Muscle layer of duodenum (tissue), 2 donors: Measurements from ENCODE around the gene ACADS.

Experiments used
- H3K27ac ChIP-seq: one replicate; pipeline ENCODE4 v1.7.0; 2013; ENCODE audit warnings: mild to moderate bottlenecking, low read length
- H3K27me3 ChIP-seq: one replicate; pipeline ENCODE4 v1.7.0; 2013; ENCODE audit warnings: low read depth, mild to moderate bottlenecking, control low read depth, low read length
- H3K36me3 ChIP-seq, 2 donors: one replicate each; pipeline ENCODE4 v1.7.0; 2013; ENCODE audit warnings: low read length in 2 of 2, control low read depth in 1 of 2, mild to moderate bottlenecking in 1 of 2; ENCODE audit not compliant: insufficient read depth in 2 of 2, control insufficient read depth in 1 of 2
- H3K4me1 ChIP-seq, 2 donors: one replicate each; pipeline ENCODE4 v1.7.0; 2013; ENCODE audit warnings: low read length in 2 of 2, mild to moderate bottlenecking in 2 of 2, control low read depth in 1 of 2, moderate library complexity in 1 of 2; ENCODE audit not compliant: insufficient read depth in 2 of 2, control insufficient read depth in 1 of 2
- H3K4me3 ChIP-seq, 2 donors: one replicate each; pipeline ENCODE4 v1.7.0; 2013; ENCODE audit warnings: low read length in 2 of 2, low read depth in 1 of 2, mild to moderate bottlenecking in 1 of 2
- H3K9me3 ChIP-seq, 2 donors: one replicate each; pipeline ENCODE4 v1.7.0; 2013; ENCODE audit warnings: low read length in 2 of 2, control low read depth in 1 of 2, mild to moderate bottlenecking in 1 of 2; ENCODE audit not compliant: control insufficient read depth in 1 of 2
- donor health status: healthy.

Gene ACADS

DNA sequence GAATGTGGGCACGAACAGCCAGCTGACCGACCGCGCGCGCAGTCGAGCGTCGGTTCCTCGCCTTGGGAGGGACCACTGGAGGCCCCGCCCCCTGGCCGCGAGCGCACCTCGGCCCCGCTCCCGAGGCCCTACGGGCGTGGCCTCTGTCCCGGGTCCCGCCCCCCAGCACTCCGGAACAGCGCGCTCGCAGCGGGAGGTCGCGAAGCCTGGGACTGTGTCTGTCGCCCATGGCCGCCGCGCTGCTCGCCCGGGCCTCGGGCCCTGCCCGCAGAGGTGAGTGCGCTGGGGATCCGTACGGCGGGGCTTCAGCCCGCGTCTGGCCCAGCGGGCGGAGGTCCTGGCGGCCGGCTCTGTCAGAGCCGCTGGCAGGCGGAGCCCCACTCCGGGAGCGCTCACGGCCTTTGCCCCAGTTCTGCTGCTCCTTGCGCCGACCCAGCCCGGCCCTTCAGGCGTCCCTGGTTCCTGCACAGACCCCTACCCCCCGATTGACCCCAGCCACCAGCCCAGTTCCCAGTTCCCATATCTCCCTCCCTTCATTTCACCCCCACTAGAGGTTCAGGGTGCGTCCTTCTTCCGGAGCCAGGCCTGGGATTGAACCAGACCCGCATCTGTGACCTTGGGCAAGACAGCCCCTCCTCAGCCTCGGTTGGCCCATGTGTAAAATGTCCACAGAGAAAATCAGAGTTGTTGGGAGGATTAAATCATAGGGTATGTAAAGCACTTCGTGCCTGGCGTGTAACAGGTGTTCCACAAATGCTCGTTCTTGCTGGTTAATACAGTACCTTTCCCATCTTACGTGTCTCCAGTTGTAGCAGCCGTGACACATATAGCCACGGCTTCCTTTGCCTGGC lies at the start of gene ACADS:
TSS of gene ACADS (plus strand) at position 168 of the 851 bp plus-strand sequence. CDS start at position 228, 60 bp downstream.
- H3K4me3 ChIP-seq = peak within 1 kb of the TSS; percentile 79 to 83
- H3K27me3 ChIP-seq = no peaks in the 10 kb centered on the region
- peak within 1 kb of the TSS; percentile 47 for H3K27ac ChIP-seq
- peaks cover 0 to 16% of the 10 kb centered on the region in 2 donors for H3K4me1 ChIP-seq
- no peaks in the 10 kb centered on the region for H3K9me3 ChIP-seq
- H3K36me3 ChIP-seq = peaks cover 27 to 50% of the 10 kb centered on the region in 2 donors

DNA sequence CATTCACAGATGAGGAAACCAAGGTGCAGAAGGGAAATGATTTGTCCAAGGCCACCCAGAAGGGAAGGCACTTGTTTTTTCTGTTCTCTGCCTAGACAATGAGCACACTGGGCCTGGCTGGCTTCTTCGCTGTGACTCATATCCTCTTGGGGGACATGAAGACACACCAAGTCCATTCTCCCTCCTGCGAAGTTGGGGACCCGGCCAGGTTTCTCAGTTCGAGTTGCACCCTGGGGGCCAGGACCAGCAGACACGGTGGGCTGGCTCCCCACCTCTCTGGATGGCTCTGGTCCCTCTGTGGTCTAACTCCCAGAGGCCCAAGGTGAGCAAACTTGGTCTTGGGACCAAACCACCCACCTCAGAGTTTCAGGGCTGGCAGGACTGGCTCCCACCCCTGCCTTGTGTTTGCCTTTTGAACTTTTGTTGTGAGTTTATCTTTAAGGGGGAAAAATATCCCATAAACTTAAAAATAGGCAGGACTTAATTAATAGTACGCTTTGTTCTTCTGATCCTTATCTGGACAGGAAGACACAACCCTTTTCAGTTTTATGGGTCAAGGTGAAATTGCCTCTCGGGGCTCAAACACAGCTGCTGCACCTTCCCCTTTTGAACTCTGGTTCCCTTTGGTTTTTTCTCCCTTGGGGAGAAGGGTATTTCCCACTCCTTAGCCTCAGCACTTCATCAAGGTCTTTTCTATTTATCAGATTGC lies 47.7 kb upstream of the ACADS start:
- H3K27ac ChIP-seq = no peak overlapping the region
- no peaks in the 10 kb centered on the region for H3K27me3 ChIP-seq
- H3K36me3 ChIP-seq = no peaks in the 10 kb centered on the region
- H3K4me3 ChIP-seq = no peak overlapping the region
- H3K4me1 ChIP-seq = no peaks in the 10 kb centered on the region
- H3K9me3 ChIP-seq = no peaks in the 10 kb centered on the region

DNA sequence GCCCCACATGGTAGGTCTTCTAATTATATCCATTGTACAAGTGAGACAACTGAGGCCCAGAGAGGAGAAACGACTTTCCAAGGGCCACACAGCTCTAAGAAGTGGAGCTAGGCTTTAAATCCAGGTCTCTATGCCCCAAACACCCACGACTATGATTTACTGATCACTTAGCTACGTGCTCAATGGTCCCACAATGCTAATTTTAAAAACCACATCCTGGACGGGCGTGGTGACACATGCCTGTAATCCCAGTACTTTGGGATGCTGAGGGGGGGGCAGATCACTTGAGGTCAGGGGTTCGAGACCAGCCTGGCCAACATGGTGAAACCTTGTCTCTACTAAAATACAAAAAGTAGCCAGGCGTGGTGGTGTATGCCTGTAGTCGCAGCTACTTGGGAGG lies 47.1 kb upstream of the ACADS start:
- Histone ChIP-seq H3K36me3 (no peaks in the 10 kb centered on the region), H3K4me1 (no peaks in the 10 kb centered on the region), H3K9me3 (no peaks in the 10 kb centered on the region), H3K4me3 (no peak overlapping the region), H3K27me3 (no peaks in the 10 kb centered on the region), H3K27ac (no peak overlapping the region)

GRCh38 chr12:120680165-120680738 lies 45.4 kb upstream of the ACADS start:
- Histone ChIP-seq H3K4me3 (no peak overlapping the region), H3K4me1 (peaks cover 0 to under 1% of the 10 kb centered on the region in 2 donors), H3K36me3 (no peaks in the 10 kb centered on the region), H3K9me3 (no peaks in the 10 kb centered on the region), H3K27ac (no peak overlapping the region), H3K27me3 (no peaks in the 10 kb centered on the region)

DNA sequence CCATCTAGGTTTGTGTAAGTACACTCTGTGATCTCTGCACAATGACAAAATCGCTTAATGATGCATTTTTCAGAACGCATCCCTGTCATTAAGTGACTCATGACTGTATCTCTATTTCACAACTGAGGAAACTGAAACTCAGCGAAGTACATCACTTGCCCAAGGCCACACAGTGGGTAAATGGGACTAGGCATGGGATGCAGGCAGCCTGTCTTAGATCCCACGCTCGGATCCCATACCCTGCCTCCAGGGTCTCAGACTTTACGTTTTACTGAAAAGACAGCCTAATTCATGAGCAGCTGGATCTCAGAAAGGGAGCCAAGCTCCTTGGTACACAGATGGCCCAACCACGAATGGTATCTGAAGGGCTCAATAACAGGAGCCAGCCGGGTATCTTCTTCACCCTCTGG lies 41.1 kb upstream of the ACADS start:
- H3K36me3 ChIP-seq = no peaks in the 10 kb centered on the region
- H3K27me3 ChIP-seq = no peaks in the 10 kb centered on the region
- H3K9me3 ChIP-seq = no peaks in the 10 kb centered on the region
- H3K27ac ChIP-seq = no peak overlapping the region
- no peak overlapping the region for H3K4me3 ChIP-seq
- peaks cover 14 to 28% of the 10 kb centered on the region in 2 donors for H3K4me1 ChIP-seq

GRCh38 chr12:120685522-120685921 lies 40.1 kb upstream of the ACADS start:
- Histone ChIP-seq H3K36me3 (no peaks in the 10 kb centered on the region), H3K27ac (peak overlapping the region; percentile 89), H3K9me3 (no peaks in the 10 kb centered on the region), H3K27me3 (no peaks in the 10 kb centered on the region), H3K4me3 (peak overlapping the region in 1 of 2 donors; percentile 82), H3K4me1 (peaks cover 14 to 36% of the 10 kb centered on the region in 2 donors)

- peaks cover 14 to 38% of the 10 kb centered on the region in 2 donors for H3K4me1 ChIP-seq
- H3K36me3 ChIP-seq = no peaks in the 10 kb centered on the region
- H3K27ac ChIP-seq = peak overlapping the region; percentile 89
- peak overlapping the region; percentile 82 to 85 for H3K4me3 ChIP-seq
- H3K27me3 ChIP-seq = no peaks in the 10 kb centered on the region
- no peaks in the 10 kb centered on the region for H3K9me3 ChIP-seq
Observed at GRCh38 chr12:120686151-120686689, 39.4 kb upstream of the ACADS start.

DNA sequence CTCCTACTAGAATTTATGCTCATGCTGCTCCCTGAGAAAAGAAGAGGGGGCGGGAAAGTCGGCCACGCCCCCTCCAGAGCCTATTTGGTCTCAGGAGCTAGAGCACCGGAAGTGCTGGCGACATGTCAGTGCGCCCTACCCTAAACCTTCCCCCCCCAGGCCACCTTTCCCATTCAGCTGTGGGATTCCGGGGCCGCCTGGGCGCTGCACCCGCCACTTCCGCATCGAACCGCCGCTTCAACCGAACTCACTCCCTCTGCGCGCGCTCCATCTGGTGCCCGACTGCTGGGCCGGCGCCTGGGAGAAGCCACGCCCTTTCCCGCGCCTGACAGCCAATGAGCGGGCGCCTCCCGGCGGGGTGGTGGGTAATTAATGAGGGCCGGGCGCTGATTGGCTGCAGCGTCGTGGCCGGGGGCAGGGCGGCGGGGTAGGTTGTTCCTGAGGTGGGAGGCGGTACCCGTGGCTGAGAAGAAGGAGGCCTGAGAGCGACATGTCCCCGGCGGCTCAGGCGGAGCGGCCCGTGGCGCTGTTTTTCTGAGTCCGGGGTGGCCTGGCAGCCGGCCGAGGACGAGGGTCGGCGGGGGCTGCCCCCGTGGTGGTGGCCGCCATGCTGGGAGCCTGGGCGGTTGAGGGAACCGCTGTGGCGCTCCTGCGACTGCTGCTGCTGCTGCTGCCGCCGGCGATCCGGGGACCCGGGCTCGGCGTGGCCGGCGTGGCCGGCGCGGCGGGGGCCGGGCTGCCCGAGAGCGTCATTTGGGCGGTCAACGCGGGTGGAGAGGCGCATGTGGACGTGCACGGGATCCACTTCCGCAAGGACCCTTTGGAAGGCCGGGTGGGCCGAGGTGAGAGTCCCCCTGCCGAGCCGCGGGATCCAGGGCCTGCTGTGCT lies 38.7 kb upstream of the ACADS start, which contains the start of gene MLEC:
TSS of gene MLEC (plus strand) at position 460 of the 888 bp plus-strand sequence. CDS start at position 608, 148 bp downstream.
- Histone ChIP-seq H3K4me3 (peak within 1 kb of the TSS; percentile 84 to 85), H3K4me1 (peaks cover 14 to 38% of the 10 kb centered on the region in 2 donors), H3K27me3 (no peaks in the 10 kb centered on the region), H3K27ac (peak within 1 kb of the TSS; percentile 91), H3K9me3 (no peaks in the 10 kb centered on the region), H3K36me3 (no peaks in the 10 kb centered on the region)

- peaks cover 14 to 46% of the 10 kb centered on the region in 2 donors for H3K4me1 ChIP-seq
Observed at GRCh38 chr12:120687578-120688289, 37.9 kb upstream of the ACADS start.

GRCh38 chr12:120688527-120689071 lies 37.0 kb upstream of the ACADS start:
- H3K36me3 ChIP-seq = no peaks in the 10 kb centered on the region
- H3K4me3 ChIP-seq = peak overlapping the region; percentile 84 to 85
- H3K27ac ChIP-seq = peak overlapping the region; percentile 91
- H3K4me1 ChIP-seq = peaks cover 14 to 52% of the 10 kb centered on the region in 2 donors
- no peaks in the 10 kb centered on the region for H3K27me3 ChIP-seq
- no peaks in the 10 kb centered on the region for H3K9me3 ChIP-seq

More at GRCh38 chr12:120687578-120688289, 37.9 kb upstream of the ACADS start:
- Histone ChIP-seq H3K27ac (peak overlapping the region; percentile 91), H3K9me3 (no peaks in the 10 kb centered on the region), H3K36me3 (no peaks in the 10 kb centered on the region), H3K27me3 (no peaks in the 10 kb centered on the region), H3K4me3 (peak overlapping the region; percentile 84 to 85)
